K562 (cell line): Measurements from ENCODE around the gene KCNK18. TPM values are rescaled to one million over a fixed set of nuclear protein-coding genes. Genes with fewer than 3 reads are reported as not detected.
A peak's percentile ranks its signal among the peaks of the same experiment; 100 is the strongest.

ENCODE experiments used
- ATAC-seq: fragments of 200-7000 bp; cut with Tn5 transposase; 3 replicates; pipeline ENCODE4 v1.9.1; 2020; ENCODE audit warnings: moderate library complexity
- BruUV-seq: library from RNA; stranded (reverse); fragments of 400-500 nt; replicated peaks from 2 replicates; lab custom pipeline; 2021; lab: Mats Ljungman, UMichigan
- CTCF ChIA-PET: fragments of 300-600 bp; formaldehyde crosslinking; extraction: SDS; loops from one replicate; lab custom pipeline; 2021; ENCODE audit warnings: low intra/inter-chr PET ratio; lab: Yijun Ruan, JAX
- POLR2A ChIA-PET: fragments of 300-600, 350-650 bp; sonication (Branson Sonifier 250); formaldehyde crosslinking; extraction: SDS; loops from one replicate; lab custom pipeline; 2021; ENCODE audit warnings: antibody characterized with exemption, inconsistent platforms; lab: Yijun Ruan, JAX
- DNase-seq, 4 experiments: peaks; one replicate each; pipeline versions ENCODE4 v3.0.0 to v3.0.0-alpha.2; 2011 to 2018; ENCODE audit warnings: low spot score in 3 of 4, mixed read lengths in 3 of 4; ENCODE audit errors: extremely low read depth in 1 of 4
- FAIRE-seq: peaks from 2 replicates; lab custom pipeline; 2011; peaks lifted over from hg19 to GRCh38; lab: Jason Lieb, UNC
- H2AFZ ChIP-seq: 2 replicates; pipeline ENCODE4 v1.6.0; 2011; ENCODE audit warnings: low read depth, low read length, control low read depth, inconsistent platforms
- H3K27ac ChIP-seq: fragments of 200-600 bp; 3 replicates; pipeline ENCODE4 v1.8.0; 2011; ENCODE audit warnings: low read depth, mild to moderate bottlenecking, control low read depth, inconsistent platforms, low read length, moderate library complexity, mixed read lengths; ENCODE audit errors: extremely low read depth
- H3K27me3 ChIP-seq, 2 experiments: fragments of 300-600 bp in 1 of 2; 2 replicates in 1 of 2; 3 replicates in 1 of 2; pipeline versions ENCODE4 v1.6.0 to v1.8.0; 2011; ENCODE audit warnings: inconsistent platforms in 2 of 2, low read length in 2 of 2, mild to moderate bottlenecking in 1 of 2, mixed read lengths in 1 of 2, moderate library complexity in 1 of 2; ENCODE audit not compliant: control insufficient read depth in 2 of 2, insufficient read depth in 2 of 2
- H3K36me3 ChIP-seq: fragments of 300-600 bp; 3 replicates; pipeline ENCODE4 v1.8.0; 2011; ENCODE audit warnings: mild to moderate bottlenecking, low read length, inconsistent platforms; ENCODE audit not compliant: control insufficient read depth, insufficient read depth
- H3K4me1 ChIP-seq, 2 experiments: fragments of 200-600 bp in 1 of 2; replicated peaks in 1 of 2; 2 replicates in 1 of 2; 3 replicates in 1 of 2; pipeline versions ENCODE4 v1.5.1 to v1.8.0; 2011; ENCODE audit warnings: inconsistent platforms in 2 of 2, low read length in 2 of 2, mild to moderate bottlenecking in 1 of 2, mixed read lengths in 1 of 2, moderate library complexity in 1 of 2; ENCODE audit not compliant: control insufficient read depth in 2 of 2, insufficient read depth in 2 of 2
- H3K4me2 ChIP-seq: 2 replicates; pipeline ENCODE4 v1.6.1; 2011; ENCODE audit warnings: low read length, control low read depth, inconsistent platforms, mixed read lengths; ENCODE audit not compliant: insufficient read depth
- H3K4me3 ChIP-seq: fragments of 200-600 bp; sonication (generic), shearing (Covaris generic); 2 replicates; pipeline ENCODE4 v1.5.1; 2016; ENCODE audit warnings: control low read depth, inconsistent platforms
- H3K79me2 ChIP-seq: fragments of 200-600 bp; 3 replicates; pipeline ENCODE4 v1.8.0; 2011; ENCODE audit warnings: low read length, inconsistent platforms; ENCODE audit not compliant: control insufficient read depth, insufficient read depth
- H3K9ac ChIP-seq, 2 experiments: 2 replicates each; pipeline versions ENCODE4 v1.6.0 to v1.6.1; 2011; ENCODE audit warnings: low read depth in 2 of 2, low read length in 2 of 2, control low read depth in 1 of 2, inconsistent platforms in 1 of 2, mild to moderate bottlenecking in 1 of 2, mixed read lengths in 1 of 2; ENCODE audit not compliant: insufficient read depth in 1 of 2
- H3K9me1 ChIP-seq: one replicate; pipeline ENCODE4 v1.6.0; 2011; ENCODE audit warnings: inconsistent platforms, mild to moderate bottlenecking, low read length, moderate library complexity; ENCODE audit not compliant: control insufficient read depth, insufficient read depth
- H3K9me3 ChIP-seq: replicated peaks from 2 replicates; pipeline ENCODE4 v1.5.1; 2011; ENCODE audit warnings: low read depth, low read length, inconsistent platforms; ENCODE audit not compliant: control insufficient read depth, insufficient read depth
- H4K20me1 ChIP-seq: replicated peaks from 2 replicates; pipeline ENCODE4 v1.6.1; 2011; ENCODE audit warnings: low read length, inconsistent platforms, mixed read lengths; ENCODE audit not compliant: control insufficient read depth, insufficient read depth
- PTTG1 ChIP-seq: fragments of 450-650 bp; IDR thresholded peaks from 2 replicates; pipeline ENCODE4 v1.6.1; 2016; ENCODE audit warnings: low read depth, mild to moderate bottlenecking, missing genetic modification characterization, missing compliant biosample characterization
- WGBS: fragments of 100-300 bp; shearing (Covaris generic); methylation state at CpG from one replicate; pipeline ENCODE4 v1.1.6; 2016; ENCODE audit warnings: low coverage, mixed read lengths; ENCODE audit not compliant: insufficient coverage; ENCODE audit errors: missing lambda C conversion rate; 5-methylcytosine and 5-hydroxymethylcytosine counted together
- in situ Hi-C: fragments of 300-500 bp; cut with MboI; formaldehyde crosslinking; loops from 4 replicates; pipeline ENCODE4 v1.15.0; 2018; ENCODE audit warnings: inconsistent platforms, mixed read lengths
- intact Hi-C: fragments of 100-400 bp; cut with micrococcal nuclease; formaldehyde crosslinking; loops from 2 replicates; pipeline ENCODE4 v1.14.2; 2022
- polyA plus RNA-seq, 8 experiments: library from polyadenylated mRNA; depleted of rRNA in 4 of 8; stranded (reverse) in 5 of 8; unstranded in 3 of 8; fragments of >200 nt; fragmentation: Nextera tagmentation in 2 of 8; fragmentation: Illumina TruSeq in 1 of 8; extraction: Ambion mirVana in 2 of 8; extraction: Trizol in 1 of 8; gene quantifications; 2 replicates each; pipeline versions ENCODE4 v1.2.1 to v1.2.3, GENCODE V29; 2011 to 2014; ENCODE audit warnings: inconsistent platforms in 1 of 8, missing spikeins in 1 of 8
- total RNA-seq, 7 experiments: library from RNA; depleted of rRNA in 6 of 7; stranded (reverse); fragments of >200 nt in 6 of 7; fragmentation: Illumina TruSeq in 2 of 7; extraction: Trizol in 2 of 7; gene quantifications; 2 replicates each; pipeline versions ENCODE4 v1.2.1 to v1.2.3, GENCODE V29; 2011 to 2021; ENCODE audit warnings: low replicate concordance in 1 of 7
- TF ChIP-seq, protein P1 (sequence below), 2 experiments: fragments of 450-650 bp; formaldehyde crosslinking in 1 of 2; IDR thresholded peaks; 2 replicates each; pipeline versions ENCODE4 v1.4.0 to v1.6.1; 2014 to 2020; ENCODE audit warnings: mild to moderate bottlenecking in 2 of 2, borderline replicate concordance in 1 of 2, low read depth in 1 of 2

Gene KCNK18
- total and polyA plus RNA-seq, 9 of the 15 experiments (the other 6 are each of a cell fraction or from before 2014, with no cell fraction given), result not detected

DNA sequence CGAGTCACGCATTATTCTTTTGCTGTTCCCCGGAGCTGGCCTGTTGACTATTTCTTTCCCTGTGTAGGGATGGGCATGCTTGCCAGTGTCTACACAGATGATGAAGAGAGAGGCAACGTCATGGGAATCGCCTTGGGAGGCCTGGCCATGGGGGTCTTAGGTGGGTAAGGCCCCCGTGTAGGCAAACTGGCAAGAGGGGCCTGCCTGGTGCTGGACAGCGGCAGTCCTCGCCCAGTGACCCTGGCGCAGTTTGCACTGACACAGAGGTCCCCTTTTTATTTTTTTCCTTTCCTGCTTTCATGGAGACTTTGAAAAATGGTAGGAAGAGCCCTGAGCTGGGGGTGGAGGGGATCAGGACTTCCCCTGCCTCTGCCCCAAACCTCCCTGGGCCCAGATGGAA lies 57.0 kb downstream of the KCNK18 start:
- ChIA-PET POLR2A (interaction anchor here (0.8 kb wide), 1 partner anchor 8 kb away, joined by 4 read pairs; no protein-coding TSS in a partner anchor), CTCF (no interaction called here)

More for the DNA sequence above, 57.0 kb downstream of the KCNK18 start:
- no peak for TF ChIP-seq PTTG1 (tag)
- TF ChIP-seq, protein P1, sequence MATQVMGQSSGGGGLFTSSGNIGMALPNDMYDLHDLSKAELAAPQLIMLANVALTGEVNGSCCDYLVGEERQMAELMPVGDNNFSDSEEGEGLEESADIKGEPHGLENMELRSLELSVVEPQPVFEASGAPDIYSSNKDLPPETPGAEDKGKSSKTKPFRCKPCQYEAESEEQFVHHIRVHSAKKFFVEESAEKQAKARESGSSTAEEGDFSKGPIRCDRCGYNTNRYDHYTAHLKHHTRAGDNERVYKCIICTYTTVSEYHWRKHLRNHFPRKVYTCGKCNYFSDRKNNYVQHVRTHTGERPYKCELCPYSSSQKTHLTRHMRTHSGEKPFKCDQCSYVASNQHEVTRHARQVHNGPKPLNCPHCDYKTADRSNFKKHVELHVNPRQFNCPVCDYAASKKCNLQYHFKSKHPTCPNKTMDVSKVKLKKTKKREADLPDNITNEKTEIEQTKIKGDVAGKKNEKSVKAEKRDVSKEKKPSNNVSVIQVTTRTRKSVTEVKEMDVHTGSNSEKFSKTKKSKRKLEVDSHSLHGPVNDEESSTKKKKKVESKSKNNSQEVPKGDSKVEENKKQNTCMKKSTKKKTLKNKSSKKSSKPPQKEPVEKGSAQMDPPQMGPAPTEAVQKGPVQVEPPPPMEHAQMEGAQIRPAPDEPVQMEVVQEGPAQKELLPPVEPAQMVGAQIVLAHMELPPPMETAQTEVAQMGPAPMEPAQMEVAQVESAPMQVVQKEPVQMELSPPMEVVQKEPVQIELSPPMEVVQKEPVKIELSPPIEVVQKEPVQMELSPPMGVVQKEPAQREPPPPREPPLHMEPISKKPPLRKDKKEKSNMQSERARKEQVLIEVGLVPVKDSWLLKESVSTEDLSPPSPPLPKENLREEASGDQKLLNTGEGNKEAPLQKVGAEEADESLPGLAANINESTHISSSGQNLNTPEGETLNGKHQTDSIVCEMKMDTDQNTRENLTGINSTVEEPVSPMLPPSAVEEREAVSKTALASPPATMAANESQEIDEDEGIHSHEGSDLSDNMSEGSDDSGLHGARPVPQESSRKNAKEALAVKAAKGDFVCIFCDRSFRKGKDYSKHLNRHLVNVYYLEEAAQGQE (IDR thresholded peaks at IDR 0.05; ENCODE audit: borderline replicate concordance), result peak; percentile 40
- TF ChIP-seq, protein P1 (CRISPR knock-in tag; IDR thresholded peaks at IDR 0.05; ENCODE audit: low read depth), result no peak
- H3K9me1 ChIP-seq, result no peaks in the 10 kb centered on the region
- in situ Hi-C loops (no loop called here), intact Hi-C loops (no loop called here)
- no peak overlapping the region for H3K27ac ChIP-seq
- H3K4me3 ChIP-seq, result no peak overlapping the region
- FAIRE-seq (no peak), DNase-seq (no peak), ATAC-seq (no peak)
- no peaks in the 10 kb centered on the region for H3K9me3 ChIP-seq
- no peak overlapping the region for H3K9ac ChIP-seq
- peaks cover 9 to 44% of the 10 kb centered on the region in 2 experiments; a peak in 3 of 5 replicates for H3K27me3 ChIP-seq
- 17% methylated on average over 5 of the region's 9 CpGs for WGBS
- no peak overlapping the region for H3K4me2 ChIP-seq
- no peaks in the 10 kb centered on the region for H3K79me2 ChIP-seq
- no peak overlapping the region for H2AFZ ChIP-seq
- no TSS peak for BruUV-seq
- no peaks in the 10 kb centered on the region for H4K20me1 ChIP-seq
- no peaks in the 10 kb centered on the region; a peak in 1 of 5 replicates for H3K4me1 ChIP-seq
- no peaks in the 10 kb centered on the region for H3K36me3 ChIP-seq
